HepG2 (cell line): ENCODE data around the gene ARHGAP15. TPM values are rescaled to one million over a fixed set of nuclear protein-coding genes. Genes with fewer than 3 reads are reported as not detected.

Source experiments
- ATAC-seq: fragments of 200-7000 bp; cut with Tn5 transposase; 3 replicates; pipeline ENCODE4 v1.9.1; 2020; ENCODE audit warnings: mild to moderate bottlenecking, moderate library complexity
- BruUV-seq: library from RNA; stranded (reverse); fragments of 400-500 nt; replicated peaks from 2 replicates; lab custom pipeline; 2021; lab: Mats Ljungman, UMichigan
- CTCF ChIA-PET: fragments of 300-600 bp; formaldehyde crosslinking; extraction: SDS; loops from one replicate; lab custom pipeline; 2021; ENCODE audit warnings: low total read pairs, inconsistent platforms, low intra/inter-chr PET ratio; lab: Yijun Ruan, JAX
- POLR2A ChIA-PET: fragments of 350-600 bp; sonication (Branson Sonifier 250); formaldehyde crosslinking; loops from one replicate; lab custom pipeline; 2020; ENCODE audit warnings: antibody characterized with exemption, inconsistent platforms; lab: Yijun Ruan, JAX
- DNase-seq: peaks from one replicate; pipeline ENCODE4 v3.0.0-alpha.2; 2015; ENCODE audit warnings: low spot score
- FAIRE-seq: peaks from 3 replicates; lab custom pipeline; 2011; peaks lifted over from hg19 to GRCh38; lab: Jason Lieb, UNC
- H2AFZ ChIP-seq: one replicate; pipeline ENCODE4 v1.6.1; 2011; ENCODE audit warnings: low read length, inconsistent platforms
- H3K27ac ChIP-seq: fragments of 300-600 bp; 3 replicates; pipeline ENCODE4 v1.8.0; 2011; ENCODE audit warnings: mixed run types, mild to moderate bottlenecking, mixed read lengths, low read length, inconsistent platforms; ENCODE audit not compliant: insufficient read depth; ENCODE audit errors: extremely low read length
- H3K27me3 ChIP-seq, 2 experiments: fragments of 200-600 bp in 1 of 2; 2 replicates in 1 of 2; 3 replicates in 1 of 2; pipeline versions ENCODE4 v1.6.0 to v1.8.0; 2011; ENCODE audit warnings: low read length in 2 of 2, mild to moderate bottlenecking in 2 of 2, moderate library complexity in 2 of 2, inconsistent platforms in 1 of 2; ENCODE audit not compliant: insufficient read depth in 2 of 2, control insufficient read depth in 1 of 2
- H3K36me3 ChIP-seq, 2 experiments: fragments of 200-600 bp in 1 of 2; replicated peaks in 1 of 2; 2 replicates in 1 of 2; 3 replicates in 1 of 2; pipeline versions ENCODE4 v1.5.1 to v1.8.0; 2011; ENCODE audit warnings: low read length in 2 of 2, inconsistent platforms in 1 of 2; ENCODE audit not compliant: insufficient read depth in 2 of 2, control insufficient read depth in 1 of 2
- H3K4me1 ChIP-seq: 2 replicates; pipeline ENCODE4 v1.5.1; 2012; ENCODE audit warnings: low read length, inconsistent platforms; ENCODE audit not compliant: insufficient read depth
- H3K4me2 ChIP-seq: 2 replicates; pipeline ENCODE4 v1.6.0; 2011; ENCODE audit warnings: low read depth, low read length, inconsistent platforms
- H3K4me3 ChIP-seq, 3 experiments: fragments of 200-600 bp in 1 of 3; sonication (generic), shearing (Covaris generic) in 1 of 3; replicated peaks in 1 of 3; 2 replicates each; pipeline ENCODE4 v1.5.1; 2011 to 2016; ENCODE audit warnings: low read length in 3 of 3, inconsistent platforms in 2 of 3, low read depth in 2 of 3, mild to moderate bottlenecking in 2 of 3, control low read depth in 1 of 3, mixed read lengths in 1 of 3; ENCODE audit not compliant: insufficient read depth in 1 of 3
- H3K79me2 ChIP-seq: one replicate; pipeline ENCODE4 v1.6.1; 2011; ENCODE audit warnings: low read length, inconsistent platforms; ENCODE audit not compliant: insufficient read depth
- H3K9ac ChIP-seq: 2 replicates; pipeline ENCODE4 v1.6.0; 2011; ENCODE audit warnings: mild to moderate bottlenecking, low read depth, low read length, inconsistent platforms; ENCODE audit not compliant: insufficient read depth
- H3K9me3 ChIP-seq: 2 replicates; pipeline ENCODE4 v1.5.1; 2012; ENCODE audit warnings: mild to moderate bottlenecking, low read length
- H4K20me1 ChIP-seq: 2 replicates; pipeline ENCODE4 v1.6.0; 2011; ENCODE audit warnings: inconsistent platforms, mild to moderate bottlenecking, low read length, moderate library complexity; ENCODE audit not compliant: insufficient read depth
- CEBPG ChIP-seq: IDR thresholded peaks from 2 replicates; pipeline ENCODE4 v1.6.1; 2016
- HNF4A ChIP-seq: sonication (generic); formaldehyde crosslinking; IDR thresholded peaks from 2 replicates; pipeline ENCODE4 v1.4.0; 2020; ENCODE audit warnings: missing genetic modification reagents
- HOXA3 ChIP-seq: sonication (generic); formaldehyde crosslinking; IDR thresholded peaks from 2 replicates; pipeline ENCODE4 v1.5.0; 2020; ENCODE audit warnings: missing genetic modification reagents
- KLF13 ChIP-seq: sonication (generic); formaldehyde crosslinking; IDR thresholded peaks from 2 replicates; pipeline ENCODE4 v1.4.0; 2020; ENCODE audit warnings: mild to moderate bottlenecking, missing genetic modification reagents
- MTA1 ChIP-seq: sonication (generic); formaldehyde crosslinking; IDR thresholded peaks from 2 replicates; pipeline ENCODE4 v1.4.0; 2020; ENCODE audit warnings: missing genetic modification reagents, mild to moderate bottlenecking, borderline replicate concordance
- MYC ChIP-seq: sonication (generic); formaldehyde crosslinking; IDR thresholded peaks from 2 replicates; pipeline ENCODE4 v1.9.0; 2021; ENCODE audit warnings: missing genetic modification reagents, borderline replicate concordance
- NONO ChIP-seq, 2 experiments: fragments of 450-650 bp in 1 of 2; sonication (generic) in 1 of 2; formaldehyde crosslinking in 1 of 2; IDR thresholded peaks in 1 of 2; conservative IDR thresholded peaks in 1 of 2; 2 replicates each; pipeline versions ENCODE4 v1.6.1 to v1.8.0; 2017 to 2022; ENCODE audit warnings: mild to moderate bottlenecking in 1 of 2, missing genetic modification reagents in 1 of 2, moderate library complexity in 1 of 2
- ONECUT2 ChIP-seq: sonication (generic); formaldehyde crosslinking; IDR thresholded peaks from 2 replicates; pipeline ENCODE4 v1.4.0; 2020; ENCODE audit warnings: missing genetic modification reagents
- PATZ1 ChIP-seq: sonication (generic); formaldehyde crosslinking; IDR thresholded peaks from 2 replicates; pipeline ENCODE4 v1.4.0; 2020; ENCODE audit warnings: missing genetic modification reagents
- RAD51 ChIP-seq: fragments of 450-650 bp; IDR thresholded peaks from 2 replicates; pipeline ENCODE4 v1.6.1; 2016; ENCODE audit warnings: borderline replicate concordance
- SP2 ChIP-seq: sonication (generic); formaldehyde crosslinking; IDR thresholded peaks from 2 replicates; pipeline ENCODE4 v1.5.1; 2020; ENCODE audit warnings: mild to moderate bottlenecking, missing genetic modification reagents
- ZNF280B ChIP-seq: sonication (generic); formaldehyde crosslinking; IDR thresholded peaks from 2 replicates; pipeline ENCODE4 v1.5.0; 2020; ENCODE audit warnings: missing genetic modification reagents, mild to moderate bottlenecking, borderline replicate concordance
- ZNF282 ChIP-seq: fragments of 450-650 bp; IDR thresholded peaks from 2 replicates; pipeline ENCODE4 v1.6.1; 2018; ENCODE audit not compliant: partially characterized antibody
- ZNF543 ChIP-seq: sonication (generic); formaldehyde crosslinking; IDR thresholded peaks from 2 replicates; pipeline ENCODE4 v1.4.0; 2020; ENCODE audit warnings: mild to moderate bottlenecking, missing genetic modification reagents
- WGBS: methylation state at CpG from one replicate; pipeline ENCODE4 v1.1.6; 2017; ENCODE audit warnings: low lambda C conversion rate; 5-methylcytosine and 5-hydroxymethylcytosine counted together
- in situ Hi-C: cut with HindIII; loops from 2 replicates; pipeline ENCODE4 v1.10.0; 2017; ENCODE audit warnings: low pct_unique_long_range_greater_than_20kb; ENCODE audit not compliant: extremely low pct_ligation_motif_present
- intact Hi-C: fragments of 100-400 bp; cut with micrococcal nuclease; formaldehyde crosslinking; loops from one replicate; pipeline ENCODE4 v1.10.0; 2022; ENCODE audit not compliant: unreplicated experiment
- polyA plus RNA-seq, 8 experiments: library from polyadenylated mRNA; depleted of rRNA in 3 of 8; stranded (reverse) in 7 of 8; unstranded in 1 of 8; fragments of >200 nt; fragmentation: Illumina TruSeq in 4 of 8; extraction: Trizol in 4 of 8; gene quantifications; 2 replicates each; pipeline versions ENCODE4 v1.2.1 to v1.2.3, GENCODE V29; 2011 to 2016; ENCODE audit warnings: low read depth in 4 of 8, missing spikeins in 1 of 8, mixed read lengths in 1 of 8; ENCODE audit not compliant: insufficient read depth in 1 of 8
- total RNA-seq, 5 experiments: library from RNA; depleted of rRNA; stranded (reverse); fragments of >200 nt; fragmentation: Illumina TruSeq; extraction: Trizol; gene quantifications; 2 replicates each; pipeline ENCODE4 v1.2.3, GENCODE V29; 2016; ENCODE audit warnings: low read depth in 1 of 5
- TF ChIP-seq, protein P1 (sequence below): sonication (generic); formaldehyde crosslinking; IDR thresholded peaks from 2 replicates; pipeline ENCODE4 v1.5.1; 2020; ENCODE audit warnings: mild to moderate bottlenecking, missing genetic modification reagents, borderline replicate concordance

ARHGAP15 gene
- total and polyA plus RNA-seq, 2 of the 13 experiments (the other 11 are each of a cell fraction or from before 2014, with no cell fraction given), result 0.04 TPM; not detected in 1

DNA sequence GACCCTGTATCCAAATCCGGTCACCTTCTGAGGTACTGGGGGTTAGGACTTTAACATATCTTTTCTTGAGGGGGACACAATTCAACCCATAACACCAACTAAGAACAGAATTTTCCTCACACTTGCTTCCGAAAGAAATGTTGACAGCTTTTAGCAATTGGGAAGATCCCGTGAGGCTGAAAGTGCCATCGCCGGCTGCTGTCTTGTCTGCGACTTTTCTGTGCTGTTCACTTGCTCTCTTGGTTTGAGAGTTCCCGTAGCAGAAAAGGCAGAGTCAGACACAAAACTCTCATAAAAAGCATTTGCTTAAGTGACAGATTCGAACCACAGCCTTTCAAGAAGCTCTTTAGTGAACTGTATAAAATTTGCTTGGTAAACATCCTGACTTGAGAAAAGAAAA is 253.4 kb downstream of the ARHGAP15 start:
- Histone ChIP-seq H3K4me2 (no peak overlapping the region), H4K20me1 (no peaks in the 10 kb centered on the region), H3K79me2 (no peaks in the 10 kb centered on the region), H3K4me3 (no peak overlapping the region), H3K27me3 (no peaks in the 10 kb centered on the region), H2AFZ (no peak overlapping the region), H3K9ac (no peak overlapping the region), H3K9me3 (no peaks in the 10 kb centered on the region), H3K27ac (no peak overlapping the region), H3K4me1 (no peaks in the 10 kb centered on the region), H3K36me3 (no peaks in the 10 kb centered on the region)
- BruUV-seq, result no TSS peak
- POLR2A ChIA-PET, result no interaction called here
- FAIRE-seq (no peak), DNase-seq (no peak), ATAC-seq (no peak)
- CTCF ChIA-PET, result no interaction called here
- in situ Hi-C loops (no loop called here), intact Hi-C loops (no loop called here)
- WGBS, result 49% methylated on average over 8 of the region's 8 CpGs
- TF ChIP-seq MYC (CRISPR knock-in tag) (no peak), HNF4A (no peak), RAD51 (no peak), MTA1 (CRISPR knock-in tag) (no peak), CEBPG (CRISPR knock-in tag) (no peak), PATZ1 (no peak), NONO (IDR thresholded peaks at IDR 0.05) (no peak), NONO (CRISPR knock-in tag; conservative IDR thresholded peaks at IDR 0.05) (no peak), KLF13 (CRISPR knock-in tag) (no peak), ZNF280B (CRISPR knock-in tag) (no peak), ZNF282 (no peak), HOXA3 (no peak), ONECUT2 (no peak), SP2 (CRISPR knock-in tag) (no peak), ZNF543 (CRISPR knock-in tag) (no peak)
- TF ChIP-seq, protein P1, sequence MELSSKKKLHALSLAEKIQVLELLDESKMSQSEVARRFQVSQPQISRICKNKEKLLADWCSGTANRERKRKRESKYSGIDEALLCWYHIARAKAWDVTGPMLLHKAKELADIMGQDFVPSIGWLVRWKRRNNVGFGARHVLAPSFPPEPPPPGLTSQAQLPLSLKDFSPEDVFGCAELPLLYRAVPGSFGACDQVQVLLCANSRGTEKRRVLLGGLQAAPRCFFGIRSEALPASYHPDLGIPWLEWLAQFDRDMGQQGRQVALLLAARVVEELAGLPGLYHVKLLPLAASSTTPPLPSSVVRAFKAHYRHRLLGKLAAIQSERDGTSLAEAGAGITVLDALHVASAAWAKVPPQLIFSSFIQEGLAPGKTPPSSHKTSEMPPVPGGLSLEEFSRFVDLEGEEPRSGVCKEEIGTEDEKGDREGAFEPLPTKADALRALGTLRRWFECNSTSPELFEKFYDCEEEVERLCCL (CRISPR knock-in tag), result no peak
